Osteocyte (in vitro differentiated cells): ENCODE results near the gene ITPR1. TPM values are rescaled to one million over a fixed set of nuclear protein-coding genes. Genes with fewer than 3 reads are reported as not detected.

ENCODE experiments used
- DNase-seq: peaks from one replicate; pipeline ENCODE4 v3.0.0; 2021; ENCODE audit warnings: mixed read lengths; ENCODE audit not compliant: unreplicated experiment; ENCODE audit errors: extremely low spot score
- H3K27ac Mint-ChIP-seq: one replicate; pipeline ENCODE4 v1.8.0; 2021; ENCODE audit warnings: mild to moderate bottlenecking, mixed read lengths; ENCODE audit not compliant: unreplicated experiment
- H3K27me3 Mint-ChIP-seq: one replicate; pipeline ENCODE4 v1.8.0; 2021; ENCODE audit warnings: mixed read lengths; ENCODE audit not compliant: unreplicated experiment
- H3K36me3 Mint-ChIP-seq: one replicate; pipeline ENCODE4 v1.8.0; 2021; ENCODE audit warnings: mixed read lengths; ENCODE audit not compliant: unreplicated experiment
- H3K4me1 Mint-ChIP-seq: one replicate; pipeline ENCODE4 v1.8.0; 2021; ENCODE audit warnings: mixed read lengths; ENCODE audit not compliant: unreplicated experiment
- H3K4me3 Mint-ChIP-seq: one replicate; pipeline ENCODE4 v1.8.0; 2021; ENCODE audit warnings: mild to moderate bottlenecking, moderate library complexity, mixed read lengths; ENCODE audit not compliant: unreplicated experiment
- H3K9me3 Mint-ChIP-seq: one replicate; pipeline ENCODE4 v1.8.0; 2021; ENCODE audit warnings: mixed read lengths; ENCODE audit not compliant: unreplicated experiment
- CTCF ChIP-seq: fragments of 200-600 bp; sonication (generic); IDR thresholded peaks from 2 replicates; pipeline ENCODE4 v1.5.0; 2021; ENCODE audit warnings: antibody characterized with exemption, mild to moderate bottlenecking, moderate library complexity
- total RNA-seq: library from RNA; stranded (reverse); gene quantifications from 2 replicates; pipeline ENCODE4 v1.2.1, GENCODE V29; 2021

ITPR1 gene
- total RNA-seq, 1 donor from 2014 or later: 34.3 TPM

GRCh38 chr3:4678320-4678719 is 185.2 kb downstream of the ITPR1 start:
- Mint-ChIP-seq H3K36me3 (peaks cover 5% of the 10 kb centered on the region), H3K27me3 (no peaks in the 10 kb centered on the region), H3K4me1 (no peaks in the 10 kb centered on the region), H3K27ac (no peak overlapping the region), H3K9me3 (no peaks in the 10 kb centered on the region), H3K4me3 (no peak overlapping the region)
- no peak for DNase-seq
- TF ChIP-seq CTCF: no peak

- peaks cover 5% of the 10 kb centered on the region for H3K36me3 Mint-ChIP-seq
- H3K9me3 Mint-ChIP-seq: no peaks in the 10 kb centered on the region
- H3K4me1 Mint-ChIP-seq: no peaks in the 10 kb centered on the region
- no peak overlapping the region for H3K4me3 Mint-ChIP-seq
- no peak for TF ChIP-seq CTCF
- H3K27me3 Mint-ChIP-seq: no peaks in the 10 kb centered on the region
- no peak for DNase-seq
- no peak overlapping the region for H3K27ac Mint-ChIP-seq
Measured at GRCh38 chr3:4680227-4680691, 187.1 kb downstream of the ITPR1 start.

- no peak for TF ChIP-seq CTCF
- H3K27me3 Mint-ChIP-seq: no peaks in the 10 kb centered on the region
- no peak for DNase-seq
- peaks cover 5% of the 10 kb centered on the region for H3K36me3 Mint-ChIP-seq
- no peaks in the 10 kb centered on the region for H3K9me3 Mint-ChIP-seq
- no peaks in the 10 kb centered on the region for H3K4me1 Mint-ChIP-seq
- no peak overlapping the region for H3K27ac Mint-ChIP-seq
- H3K4me3 Mint-ChIP-seq: no peak overlapping the region
Measured at GRCh38 chr3:4680871-4681300, 187.7 kb downstream of the ITPR1 start.

GRCh38 chr3:4681301-4681700 is 188.2 kb downstream of the ITPR1 start:
- Mint-ChIP-seq H3K4me1 (no peaks in the 10 kb centered on the region), H3K36me3 (peaks cover 5% of the 10 kb centered on the region), H3K27me3 (no peaks in the 10 kb centered on the region), H3K4me3 (no peak overlapping the region), H3K9me3 (no peaks in the 10 kb centered on the region), H3K27ac (no peak overlapping the region)
- no peak for DNase-seq
- TF ChIP-seq CTCF: no peak

- Mint-ChIP-seq H3K27ac (no peak overlapping the region), H3K36me3 (peaks cover 7% of the 10 kb centered on the region), H3K4me1 (no peaks in the 10 kb centered on the region), H3K4me3 (no peak overlapping the region), H3K9me3 (no peaks in the 10 kb centered on the region), H3K27me3 (no peaks in the 10 kb centered on the region)
- no peak for DNase-seq
- TF ChIP-seq CTCF: no peak
Measured at GRCh38 chr3:4684117-4684516, 191.0 kb downstream of the ITPR1 start.
